ENCODE data around the gene SLC22A5. TPM values are rescaled to one million over a fixed set of nuclear protein-coding genes. Genes with fewer than 3 reads are reported as not detected.

The SLC22A5 gene
- total and polyA plus RNA-seq, 2 donors (not counting 1 experiment from before 2014, with no cell fraction given) = 5.7 to 12.9 TPM

- intact Hi-C loops (cut with micrococcal nuclease) = loop anchor here (1.0 to 5.0 kb wide), 10 partner anchors 25 to 1482 kb away; partner anchors contain the start of genes GDF9, KIF3A and UQCRQ
- no peaks in the 10 kb centered on the region for H3K79me2 ChIP-seq (ENCODE audit: control insufficient read depth, insufficient read depth, low read length)
- no peaks in the 10 kb centered on the region for H3K36me3 ChIP-seq (replicated peaks in 1 of 2; ENCODE audit: control extremely low read depth in 1 of 2, control insufficient read depth in 1 of 2, extremely low read depth in 1 of 2, insufficient read depth in 2 of 2, low read length in 1 of 2)
- H3K4me3 Mint-ChIP-seq = no peak overlapping the region
- H3K4me1 ChIP-seq (ENCODE audit: control insufficient read depth in 2 of 2, insufficient read depth in 2 of 2, low read length in 2 of 2) = peaks cover 15 to 18% of the 10 kb centered on the region in 2 donors
- 24% methylated on average over 9 of the region's 9 CpGs for WGBS (ENCODE audit: insufficient coverage)
- H2AFZ ChIP-seq (ENCODE audit: insufficient read depth, low read depth, low read length, poor library complexity, severe bottlenecking) = no peak overlapping the region
- no peak overlapping the region for H3K4me3 ChIP-seq (ENCODE audit: control extremely low read depth in 1 of 5, extremely low read depth in 1 of 5, insufficient read depth in 1 of 5, low read depth in 2 of 5, low read length in 4 of 5)
- no peak overlapping the region for H3K9ac ChIP-seq (ENCODE audit: low read length)
- ATAC-seq (ENCODE audit: low read depth) (peak; percentile 81), DNase-seq (peak; percentile 83)
- H3K4me1 Mint-ChIP-seq = peaks cover 19% of the 10 kb centered on the region
- H3K27ac Mint-ChIP-seq = peak overlapping the region; percentile 68
- ChIA-PET POLR2A (interaction anchor here (1.4 to 2.4 kb wide), 3 partner anchors 26 to 115 kb away, joined by 6 to 15 read pairs (median 12); partner anchors contain the start of gene IRF1), CTCF (interaction anchor here (0.7 to 19.9 kb wide), 29 partner anchors 9 to 498 kb away, joined by 3 to 528 read pairs (median 7); partner anchors contain the start of genes IRF1 and SLC22A5)
- H4K20me1 ChIP-seq (ENCODE audit: control insufficient read depth, insufficient read depth, low read length, poor library complexity, severe bottlenecking) = no peaks in the 10 kb centered on the region
- H3K27me3 ChIP-seq (replicated peaks in 1 of 4; ENCODE audit: control extremely low read depth in 1 of 4, control insufficient read depth in 3 of 4, insufficient read depth in 4 of 4, low read length in 3 of 4) = no peaks in the 10 kb centered on the region
- no peaks in the 10 kb centered on the region for H3K27me3 Mint-ChIP-seq
- H3K9me3 ChIP-seq (ENCODE audit: control extremely low read depth in 1 of 3, control insufficient read depth in 2 of 3, insufficient read depth in 1 of 3, low read length in 2 of 3) = no peaks in the 10 kb centered on the region
- TF ChIP-seq EZH2 (IDR thresholded peaks at IDR 0.05; ENCODE audit: borderline replicate concordance, insufficient read depth, low read depth, low read length, poor library complexity, severe bottlenecking) (no peak), CTCF (IDR thresholded peaks at IDR 0.05) (peak; percentile 82)
- H3K27ac ChIP-seq (ENCODE audit: low read length in 2 of 2) = no peak overlapping the region
- no peaks in the 10 kb centered on the region for H3K9me3 Mint-ChIP-seq (ENCODE audit: insufficient read depth)
- H3K4me2 ChIP-seq (replicated peaks; ENCODE audit: low read depth, low read length, poor library complexity, severe bottlenecking) = no peak overlapping the region
Measured at GRCh38 chr5:132385326-132386105, 16.0 kb downstream of the SLC22A5 start.
